ENCODE results near the gene ERFL.

DNA sequence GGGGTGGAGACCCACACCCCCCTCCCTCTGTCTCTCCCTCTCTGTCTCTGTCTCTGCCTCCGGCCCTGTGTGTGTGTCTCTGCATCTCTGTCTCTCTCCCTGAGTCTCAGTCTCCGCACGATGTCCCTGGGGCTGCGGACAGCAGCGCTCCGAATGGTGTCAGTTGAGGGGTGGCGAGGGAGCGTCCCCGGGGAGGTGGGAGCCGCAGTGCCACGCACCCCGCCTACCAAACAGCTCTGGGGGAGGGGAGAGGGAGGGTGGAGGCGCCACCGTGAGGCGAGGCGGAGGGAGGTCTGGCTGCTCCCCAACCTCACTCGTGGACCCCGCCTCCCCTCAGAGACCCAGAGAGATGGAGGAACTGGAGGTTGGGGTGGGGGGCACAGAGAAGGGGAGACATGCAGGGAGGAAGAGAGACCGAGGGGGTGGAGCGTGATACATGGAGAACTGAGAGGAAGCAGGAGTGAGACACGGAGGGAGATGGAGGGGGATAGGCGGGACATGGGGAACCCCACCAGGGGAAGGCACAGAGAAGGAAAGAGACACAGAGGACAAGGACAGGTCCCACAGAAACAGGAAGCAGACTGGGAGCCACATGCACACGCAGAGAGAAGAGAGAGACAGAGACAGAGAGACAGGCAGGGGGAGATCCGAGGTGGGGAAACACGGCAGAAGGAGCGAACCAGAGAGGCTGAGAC lies 7.2 kb downstream of the ERFL start:
- TF ChIP-seq, protein P1, sequence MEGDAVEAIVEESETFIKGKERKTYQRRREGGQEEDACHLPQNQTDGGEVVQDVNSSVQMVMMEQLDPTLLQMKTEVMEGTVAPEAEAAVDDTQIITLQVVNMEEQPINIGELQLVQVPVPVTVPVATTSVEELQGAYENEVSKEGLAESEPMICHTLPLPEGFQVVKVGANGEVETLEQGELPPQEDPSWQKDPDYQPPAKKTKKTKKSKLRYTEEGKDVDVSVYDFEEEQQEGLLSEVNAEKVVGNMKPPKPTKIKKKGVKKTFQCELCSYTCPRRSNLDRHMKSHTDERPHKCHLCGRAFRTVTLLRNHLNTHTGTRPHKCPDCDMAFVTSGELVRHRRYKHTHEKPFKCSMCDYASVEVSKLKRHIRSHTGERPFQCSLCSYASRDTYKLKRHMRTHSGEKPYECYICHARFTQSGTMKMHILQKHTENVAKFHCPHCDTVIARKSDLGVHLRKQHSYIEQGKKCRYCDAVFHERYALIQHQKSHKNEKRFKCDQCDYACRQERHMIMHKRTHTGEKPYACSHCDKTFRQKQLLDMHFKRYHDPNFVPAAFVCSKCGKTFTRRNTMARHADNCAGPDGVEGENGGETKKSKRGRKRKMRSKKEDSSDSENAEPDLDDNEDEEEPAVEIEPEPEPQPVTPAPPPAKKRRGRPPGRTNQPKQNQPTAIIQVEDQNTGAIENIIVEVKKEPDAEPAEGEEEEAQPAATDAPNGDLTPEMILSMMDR (IDR thresholded peaks at IDR 0.05; ENCODE audit: insufficient read depth, low read length), result no peak
- TF ChIP-seq, protein P2, sequence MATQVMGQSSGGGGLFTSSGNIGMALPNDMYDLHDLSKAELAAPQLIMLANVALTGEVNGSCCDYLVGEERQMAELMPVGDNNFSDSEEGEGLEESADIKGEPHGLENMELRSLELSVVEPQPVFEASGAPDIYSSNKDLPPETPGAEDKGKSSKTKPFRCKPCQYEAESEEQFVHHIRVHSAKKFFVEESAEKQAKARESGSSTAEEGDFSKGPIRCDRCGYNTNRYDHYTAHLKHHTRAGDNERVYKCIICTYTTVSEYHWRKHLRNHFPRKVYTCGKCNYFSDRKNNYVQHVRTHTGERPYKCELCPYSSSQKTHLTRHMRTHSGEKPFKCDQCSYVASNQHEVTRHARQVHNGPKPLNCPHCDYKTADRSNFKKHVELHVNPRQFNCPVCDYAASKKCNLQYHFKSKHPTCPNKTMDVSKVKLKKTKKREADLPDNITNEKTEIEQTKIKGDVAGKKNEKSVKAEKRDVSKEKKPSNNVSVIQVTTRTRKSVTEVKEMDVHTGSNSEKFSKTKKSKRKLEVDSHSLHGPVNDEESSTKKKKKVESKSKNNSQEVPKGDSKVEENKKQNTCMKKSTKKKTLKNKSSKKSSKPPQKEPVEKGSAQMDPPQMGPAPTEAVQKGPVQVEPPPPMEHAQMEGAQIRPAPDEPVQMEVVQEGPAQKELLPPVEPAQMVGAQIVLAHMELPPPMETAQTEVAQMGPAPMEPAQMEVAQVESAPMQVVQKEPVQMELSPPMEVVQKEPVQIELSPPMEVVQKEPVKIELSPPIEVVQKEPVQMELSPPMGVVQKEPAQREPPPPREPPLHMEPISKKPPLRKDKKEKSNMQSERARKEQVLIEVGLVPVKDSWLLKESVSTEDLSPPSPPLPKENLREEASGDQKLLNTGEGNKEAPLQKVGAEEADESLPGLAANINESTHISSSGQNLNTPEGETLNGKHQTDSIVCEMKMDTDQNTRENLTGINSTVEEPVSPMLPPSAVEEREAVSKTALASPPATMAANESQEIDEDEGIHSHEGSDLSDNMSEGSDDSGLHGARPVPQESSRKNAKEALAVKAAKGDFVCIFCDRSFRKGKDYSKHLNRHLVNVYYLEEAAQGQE (IDR thresholded peaks at IDR 0.05; ENCODE audit: insufficient replicate concordance, low read depth), result no peak
- no peak for TF ChIP-seq POLR2AphosphoS5 (IDR thresholded peaks at IDR 0.05; ENCODE audit: low read depth)
- TF ChIP-seq SPI1 (IDR thresholded peaks at IDR 0.05; ENCODE audit: borderline replicate concordance, low read depth), result no peak
